NT2/D1 (cell line): Measurements from ENCODE around the gene ANXA3.

Source experiments
- DNase-seq: peaks from one replicate; pipeline ENCODE4 v3.0.0-alpha.2; 2011; ENCODE audit warnings: low read depth, low spot score
- H3K27me3 ChIP-seq: 2 replicates; pipeline ENCODE4 v1.6.0; 2011; ENCODE audit warnings: mild to moderate bottlenecking; ENCODE audit not compliant: insufficient read length, insufficient read depth
- H3K36me3 ChIP-seq: 2 replicates; pipeline ENCODE4 v1.6.1; 2011; ENCODE audit warnings: mild to moderate bottlenecking, low read length, mixed read lengths; ENCODE audit not compliant: insufficient read depth, insufficient read length
- H3K4me1 ChIP-seq: 2 replicates; pipeline ENCODE4 v1.5.1; 2011; ENCODE audit not compliant: insufficient read depth, insufficient read length
- H3K4me3 ChIP-seq: 2 replicates; pipeline ENCODE4 v1.5.1; 2011; ENCODE audit warnings: low read depth; ENCODE audit not compliant: insufficient read length
- H3K9ac ChIP-seq: 2 replicates; pipeline ENCODE4 v1.6.0; 2011; ENCODE audit warnings: low read depth; ENCODE audit not compliant: insufficient read length
- H3K9me3 ChIP-seq: 2 replicates; pipeline ENCODE4 v1.5.1; 2011; ENCODE audit warnings: mild to moderate bottlenecking, low read length; ENCODE audit not compliant: insufficient read depth
- SUZ12 ChIP-seq: IDR thresholded peaks from 2 replicates; pipeline ENCODE4 v1.6.1; 2011; ENCODE audit not compliant: insufficient read length, insufficient read depth; ENCODE audit errors: extremely low read depth
- YY1 ChIP-seq: IDR thresholded peaks from 2 replicates; pipeline ENCODE4 v1.6.1; 2011; ENCODE audit not compliant: insufficient read length, insufficient read depth
- ZNF274 ChIP-seq: IDR thresholded peaks from 2 replicates; pipeline ENCODE4 v1.6.1; 2011; ENCODE audit warnings: mild to moderate bottlenecking, low read depth, low read length

Gene ANXA3

DNA sequence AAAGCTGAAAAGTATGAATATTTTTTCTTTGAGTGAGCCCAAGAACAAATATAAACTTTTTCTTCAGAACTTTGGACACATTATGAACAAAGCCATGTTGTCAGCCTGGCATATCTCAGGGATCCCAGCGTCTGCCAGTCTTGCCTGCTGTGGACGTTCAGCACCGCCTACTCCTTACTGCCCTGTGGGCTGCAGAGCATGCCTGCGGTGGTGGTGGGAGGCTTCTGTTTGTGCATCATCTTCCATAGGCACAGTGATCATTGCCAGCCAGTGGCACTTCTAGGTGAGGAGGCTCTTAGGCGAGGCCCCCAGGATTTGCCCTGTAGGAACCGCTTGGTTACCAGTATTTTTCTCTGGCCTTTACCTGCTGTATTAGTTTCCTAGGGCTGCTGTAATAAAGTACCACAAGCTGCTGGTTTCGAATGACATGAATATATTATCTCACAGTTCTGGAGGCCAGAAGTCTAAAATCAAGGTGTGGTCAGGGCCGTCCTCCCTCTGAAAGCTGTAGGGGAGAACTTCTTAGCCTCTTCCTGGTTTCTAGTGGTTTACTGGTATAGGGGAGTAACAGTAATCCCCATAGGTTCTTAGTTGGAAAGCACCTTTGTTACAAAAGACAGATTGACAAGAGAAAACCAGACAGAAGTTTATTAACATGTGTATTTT is 15.4 kb downstream of the ANXA3 start:
- TF ChIP-seq ZNF274 (no peak), YY1 (no peak), SUZ12 (no peak)
- Histone ChIP-seq H3K4me3 (no peak overlapping the region), H3K36me3 (peaks cover 18% of the 10 kb centered on the region), H3K4me1 (no peaks in the 10 kb centered on the region), H3K9me3 (no peaks in the 10 kb centered on the region), H3K27me3 (no peaks in the 10 kb centered on the region), H3K9ac (no peak overlapping the region)
- DNase-seq = no peak

DNA sequence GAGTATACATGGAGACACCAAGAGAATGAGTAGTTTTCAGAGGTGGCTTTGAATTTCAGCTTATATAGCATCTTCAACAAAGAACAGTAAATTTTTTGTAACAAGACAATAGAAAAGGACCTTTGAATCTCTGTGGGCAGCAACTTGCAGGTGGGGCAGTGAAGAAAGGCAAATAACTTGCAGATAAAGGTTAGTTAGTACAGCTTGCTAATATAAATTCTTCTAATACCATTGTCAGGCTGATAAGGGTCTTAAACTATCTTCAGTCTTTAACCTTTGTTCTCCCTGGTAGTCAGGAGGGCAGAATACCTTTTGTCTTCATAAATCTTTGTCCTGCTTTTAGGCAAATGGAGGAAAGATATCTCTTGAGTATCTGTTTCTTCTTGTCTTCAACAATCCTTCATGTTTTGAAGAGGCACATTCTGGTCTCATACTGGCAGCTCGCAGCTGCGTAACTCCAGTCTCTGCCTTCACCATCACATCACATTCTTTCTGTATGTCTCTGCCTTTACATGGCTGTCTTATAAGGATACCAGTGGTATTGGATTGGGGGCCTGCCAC is 16.0 kb downstream of the ANXA3 start:
- Histone ChIP-seq H3K36me3 (peaks cover 23% of the 10 kb centered on the region), H3K9me3 (no peaks in the 10 kb centered on the region), H3K27me3 (no peaks in the 10 kb centered on the region), H3K4me1 (no peaks in the 10 kb centered on the region), H3K9ac (no peak overlapping the region), H3K4me3 (no peak overlapping the region)
- no peak for TF ChIP-seq SUZ12
- no peak for TF ChIP-seq ZNF274
- no peak for TF ChIP-seq YY1
- no peak for DNase-seq

DNA sequence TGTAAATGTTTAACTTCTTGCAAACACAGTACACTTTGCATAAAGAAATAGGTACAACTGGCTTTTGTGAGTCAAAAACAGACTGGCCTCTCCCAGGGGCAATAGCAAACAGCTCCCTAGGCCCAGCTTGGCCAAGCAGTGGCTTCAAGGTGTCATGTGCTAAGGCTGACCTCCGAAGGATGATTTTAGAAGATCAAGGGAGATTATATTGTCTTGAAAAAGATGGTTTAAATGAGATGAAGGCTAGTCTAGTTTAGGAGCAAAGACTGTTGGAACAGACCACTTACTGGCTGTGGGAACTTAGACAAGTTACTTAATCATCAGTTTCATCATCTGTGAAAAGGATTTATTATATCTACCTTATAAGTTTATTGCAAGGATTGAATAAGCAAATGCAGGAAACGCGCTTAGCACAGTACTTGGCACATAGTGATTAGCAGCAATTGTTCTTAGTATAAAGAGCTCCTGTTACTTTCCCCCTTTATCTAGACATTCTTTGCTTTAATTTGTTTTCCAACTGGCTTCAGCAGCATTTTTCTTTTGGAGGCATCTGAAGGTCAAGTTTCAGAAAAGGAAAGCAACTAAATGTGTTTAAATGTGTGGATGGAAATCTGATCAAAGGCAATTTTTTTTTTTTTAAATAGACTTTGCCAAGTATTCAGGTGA is 17.2 kb downstream of the ANXA3 start:
- no peak overlapping the region for H3K9ac ChIP-seq
- no peak for DNase-seq
- H3K4me3 ChIP-seq = no peak overlapping the region
- H3K9me3 ChIP-seq = no peaks in the 10 kb centered on the region
- peaks cover 35% of the 10 kb centered on the region for H3K36me3 ChIP-seq
- no peaks in the 10 kb centered on the region for H3K27me3 ChIP-seq
- TF ChIP-seq SUZ12 = no peak
- H3K4me1 ChIP-seq = no peaks in the 10 kb centered on the region

DNA sequence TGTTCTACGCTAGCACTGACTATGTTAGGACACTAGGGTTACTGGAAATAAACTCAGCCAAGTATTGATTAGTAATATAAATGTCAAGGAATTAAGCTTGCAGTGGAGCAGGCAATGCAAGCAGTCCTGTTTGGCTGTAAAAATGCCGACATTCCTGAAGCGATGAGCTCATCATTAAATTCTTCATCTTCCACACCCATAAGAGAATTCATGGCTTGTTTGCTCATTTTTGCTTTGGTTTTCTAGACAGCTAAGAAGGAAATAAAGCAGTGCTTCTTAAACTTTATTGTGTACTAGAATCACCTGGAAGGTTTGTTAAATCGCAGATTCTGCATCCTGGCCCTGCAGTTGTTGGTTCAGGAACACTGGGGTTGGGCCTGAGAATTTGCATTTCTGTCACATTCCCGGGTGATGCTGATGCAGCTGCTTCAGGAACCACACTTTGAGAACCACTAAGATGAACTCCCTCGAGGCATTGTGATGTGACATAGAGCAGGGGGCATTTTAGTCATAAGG is 17.8 kb downstream of the ANXA3 start:
- H3K9me3 ChIP-seq = no peaks in the 10 kb centered on the region
- TF ChIP-seq ZNF274 = no peak
- TF ChIP-seq YY1 = no peak
- no peak for TF ChIP-seq SUZ12
- H3K4me3 ChIP-seq = no peak overlapping the region
- H3K9ac ChIP-seq = no peak overlapping the region
- H3K4me1 ChIP-seq = no peaks in the 10 kb centered on the region
- H3K27me3 ChIP-seq = no peaks in the 10 kb centered on the region
- no peak for DNase-seq
- peaks cover 40% of the 10 kb centered on the region for H3K36me3 ChIP-seq

DNA sequence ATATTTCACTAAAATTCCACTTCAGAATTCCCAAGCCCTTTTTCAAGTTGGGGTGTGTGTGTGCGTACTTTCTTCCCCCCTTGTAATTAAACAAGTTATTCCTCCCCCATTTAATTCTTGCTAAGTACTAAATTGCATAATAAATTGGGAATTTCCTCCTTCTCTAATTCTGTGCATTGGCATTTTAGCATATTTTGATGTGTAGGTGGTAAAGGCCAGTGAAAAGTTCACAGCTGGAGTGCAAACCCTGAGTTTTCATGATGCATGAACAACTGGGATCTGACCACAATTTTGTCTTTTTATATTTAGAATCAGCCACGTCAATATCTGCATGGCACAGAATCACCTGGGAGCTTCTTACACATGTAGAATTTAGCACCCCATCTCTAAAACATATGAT is 18.5 kb downstream of the ANXA3 start:
- H3K36me3 ChIP-seq = peaks cover 43% of the 10 kb centered on the region
- no peaks in the 10 kb centered on the region for H3K4me1 ChIP-seq
- DNase-seq = no peak
- no peak for TF ChIP-seq YY1
- TF ChIP-seq ZNF274 = no peak
- no peak overlapping the region for H3K9ac ChIP-seq
- H3K9me3 ChIP-seq = no peaks in the 10 kb centered on the region
- H3K27me3 ChIP-seq = no peaks in the 10 kb centered on the region
- no peak overlapping the region for H3K4me3 ChIP-seq

DNA sequence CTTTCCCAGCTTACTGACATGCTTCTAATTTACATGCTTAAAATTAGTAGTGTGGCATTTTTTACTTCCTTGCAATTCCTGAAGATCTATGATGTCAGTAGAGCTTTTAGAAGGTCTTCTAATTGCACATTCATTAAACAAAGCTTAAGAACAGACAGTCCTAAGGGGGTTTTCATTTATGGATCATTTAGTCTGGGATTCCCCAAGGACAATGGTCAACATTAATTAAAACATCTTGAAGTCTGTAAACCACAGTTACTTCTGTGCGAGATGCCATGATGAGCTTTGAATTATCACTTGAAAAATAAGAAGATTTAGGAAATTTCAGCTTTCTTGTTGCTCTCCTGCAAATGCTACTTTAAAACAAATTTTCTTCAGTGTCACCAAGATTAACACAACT is 20.2 kb downstream of the ANXA3 start:
- Histone ChIP-seq H3K4me1 (no peaks in the 10 kb centered on the region), H3K27me3 (no peaks in the 10 kb centered on the region), H3K4me3 (no peak overlapping the region), H3K9me3 (no peaks in the 10 kb centered on the region), H3K9ac (no peak overlapping the region), H3K36me3 (peaks cover 47% of the 10 kb centered on the region)
- no peak for DNase-seq
- TF ChIP-seq SUZ12 = no peak
- no peak for TF ChIP-seq YY1
- TF ChIP-seq ZNF274 = no peak

DNA sequence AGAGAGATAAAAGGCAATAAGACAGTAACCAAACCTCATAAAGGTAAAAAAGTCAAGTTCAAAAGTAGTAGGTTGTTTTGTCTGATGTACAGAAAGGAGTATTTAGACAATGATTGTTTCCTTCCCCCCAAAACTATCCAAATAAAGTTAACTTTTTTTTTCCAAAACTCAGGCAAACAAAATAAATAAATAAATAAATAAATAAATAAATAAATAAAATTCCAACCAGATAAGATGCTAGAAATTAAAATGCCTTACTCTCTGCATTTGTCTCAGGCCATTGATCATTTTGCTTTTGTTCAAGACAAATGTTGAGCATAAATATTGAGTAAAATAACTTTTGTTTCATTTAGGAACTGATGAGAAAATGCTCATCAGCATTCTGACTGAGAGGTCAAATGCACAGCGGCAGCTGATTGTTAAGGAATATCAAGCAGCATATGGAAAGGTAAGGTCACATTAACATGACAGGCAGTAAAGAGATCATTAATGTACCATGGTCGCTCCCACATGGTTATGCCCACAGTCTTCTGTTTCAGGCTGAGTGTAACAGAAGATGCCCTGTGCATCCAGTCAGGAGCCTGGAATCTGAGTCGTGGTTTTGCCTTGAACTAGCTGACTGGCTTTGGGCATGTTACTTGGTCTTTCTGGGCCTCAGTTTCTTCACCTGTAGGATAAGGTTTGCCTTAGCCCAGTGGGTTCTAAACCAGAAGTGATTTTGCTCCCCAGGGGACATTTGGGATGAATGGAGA is 27.3 kb downstream of the ANXA3 start:
- DNase-seq = no peak
- H3K9ac ChIP-seq = no peak overlapping the region
- H3K4me3 ChIP-seq = no peak overlapping the region
- no peaks in the 10 kb centered on the region for H3K27me3 ChIP-seq
- H3K36me3 ChIP-seq = peaks cover 65% of the 10 kb centered on the region
- TF ChIP-seq YY1 = no peak
- TF ChIP-seq SUZ12 = no peak
- no peak for TF ChIP-seq ZNF274
- H3K9me3 ChIP-seq = no peaks in the 10 kb centered on the region
- H3K4me1 ChIP-seq = no peaks in the 10 kb centered on the region
